GM21786 (cell line): ENCODE data around the gene MFSD11.
A peak's percentile ranks its signal among the peaks of the same experiment; 100 is the strongest.
"Not testable (repeated sequence)": the region's sequence is repeated elsewhere in the genome, so short reads cannot be mapped to it uniquely, and the experiment has no call there.

Experiments used
- ATAC-seq: cut with Tn5 transposase; IDR thresholded peaks from one replicate; pipeline ENCODE4 v1.9.1; 2021; ENCODE audit not compliant: unreplicated experiment

Gene MFSD11

DNA sequence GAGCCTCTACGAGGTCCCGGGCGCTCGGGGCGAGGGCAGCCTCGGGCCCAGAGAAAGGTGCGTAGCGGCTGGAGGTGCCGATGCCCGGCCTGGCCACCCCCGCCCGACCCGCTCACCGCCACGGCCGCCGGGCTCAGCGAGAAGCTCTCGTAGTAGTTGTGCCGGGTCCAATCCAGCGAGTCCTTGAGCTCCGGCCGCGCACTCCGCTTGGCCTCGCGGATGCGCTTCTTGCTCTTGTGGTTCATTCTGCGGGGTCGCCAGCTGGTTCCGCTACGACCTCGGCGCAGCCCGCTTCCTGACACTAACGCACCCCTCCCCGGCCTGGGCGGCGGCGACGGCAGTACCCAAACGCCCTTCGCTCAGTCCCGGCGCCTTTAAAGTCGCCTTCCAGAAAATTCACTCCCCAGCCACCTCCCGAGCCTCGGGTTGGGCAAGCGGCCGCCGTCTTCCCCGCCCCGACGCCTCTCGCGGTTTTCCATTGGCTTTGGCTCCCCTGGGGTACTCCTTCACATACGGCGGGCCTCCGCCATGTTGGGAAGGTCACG lies 11.6 kb upstream of the MFSD11 start, which contains the start of gene JMJD6:
JMJD6 (minus strand) TSS at position 376 of the 545 bp plus-strand sequence; CDS start at position 245, 131 bp downstream.
- peak; percentile 69 for ATAC-seq

GRCh38 chr17:76726776-76727718 lies 10.9 kb upstream of the MFSD11 start, which contains the start of gene METTL23:
METTL23 (plus strand) TSS chr17:76726839; CDS start chr17:76729711, 2,872 bp downstream.
- peak; percentile 29 for ATAC-seq

DNA sequence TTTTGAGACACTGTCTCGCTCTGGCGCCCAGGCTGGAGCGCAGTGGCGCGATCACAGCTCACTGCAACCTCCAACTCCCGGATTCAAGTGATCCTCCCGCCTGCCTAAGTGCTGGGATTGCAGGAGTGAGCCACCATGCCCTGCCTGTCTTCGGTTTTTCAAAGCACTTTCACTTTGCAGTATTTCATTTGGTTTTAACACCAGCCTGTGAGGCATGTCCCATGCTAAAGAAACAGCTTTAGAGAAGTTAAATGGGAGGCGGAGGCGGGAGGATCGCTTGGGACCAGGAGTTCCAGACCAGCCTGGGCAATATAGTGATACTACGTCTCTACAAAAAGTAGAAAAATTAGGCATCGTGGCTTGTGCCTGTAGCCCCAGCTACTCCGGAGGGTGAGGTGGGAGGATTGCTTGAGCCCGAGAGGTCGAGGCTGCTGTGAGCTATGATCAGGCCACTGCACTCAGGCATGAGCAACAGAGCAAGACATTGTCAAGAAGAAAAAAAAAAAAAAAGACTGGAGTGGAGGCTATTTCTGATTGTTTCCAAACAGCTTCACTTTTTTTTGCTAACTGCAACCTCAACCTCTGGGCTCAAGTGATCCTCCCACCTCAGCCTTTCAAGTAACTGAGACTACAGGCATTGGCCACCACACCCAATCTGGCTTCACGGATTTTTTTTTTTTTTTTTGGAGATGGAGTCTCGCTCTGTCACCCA lies 10.0 kb upstream of the MFSD11 start:
- ATAC-seq: no peak

GRCh38 chr17:76731800-76732733 lies 5.9 kb upstream of the MFSD11 start:
- not testable (repeated sequence) for ATAC-seq

- no peak for ATAC-seq
Observed at GRCh38 chr17:76732734-76733617, 4.9 kb upstream of the MFSD11 start.

DNA sequence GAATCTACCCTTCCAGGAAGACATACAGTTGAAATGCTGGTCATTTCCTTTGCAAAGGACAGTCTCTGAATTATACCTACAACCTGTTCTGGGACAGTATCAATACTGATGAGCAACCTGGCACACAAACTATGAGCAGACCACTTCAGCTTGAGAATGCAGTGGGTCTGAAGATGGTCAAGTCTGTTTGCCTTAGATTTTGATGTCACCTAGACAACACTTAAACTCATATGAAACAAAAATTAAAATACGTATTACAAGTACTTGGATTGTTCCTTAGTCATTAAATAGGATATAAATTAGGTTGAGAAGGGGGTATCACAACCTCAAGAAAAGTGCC lies 4.3 kb upstream of the MFSD11 start:
- no peak for ATAC-seq

DNA sequence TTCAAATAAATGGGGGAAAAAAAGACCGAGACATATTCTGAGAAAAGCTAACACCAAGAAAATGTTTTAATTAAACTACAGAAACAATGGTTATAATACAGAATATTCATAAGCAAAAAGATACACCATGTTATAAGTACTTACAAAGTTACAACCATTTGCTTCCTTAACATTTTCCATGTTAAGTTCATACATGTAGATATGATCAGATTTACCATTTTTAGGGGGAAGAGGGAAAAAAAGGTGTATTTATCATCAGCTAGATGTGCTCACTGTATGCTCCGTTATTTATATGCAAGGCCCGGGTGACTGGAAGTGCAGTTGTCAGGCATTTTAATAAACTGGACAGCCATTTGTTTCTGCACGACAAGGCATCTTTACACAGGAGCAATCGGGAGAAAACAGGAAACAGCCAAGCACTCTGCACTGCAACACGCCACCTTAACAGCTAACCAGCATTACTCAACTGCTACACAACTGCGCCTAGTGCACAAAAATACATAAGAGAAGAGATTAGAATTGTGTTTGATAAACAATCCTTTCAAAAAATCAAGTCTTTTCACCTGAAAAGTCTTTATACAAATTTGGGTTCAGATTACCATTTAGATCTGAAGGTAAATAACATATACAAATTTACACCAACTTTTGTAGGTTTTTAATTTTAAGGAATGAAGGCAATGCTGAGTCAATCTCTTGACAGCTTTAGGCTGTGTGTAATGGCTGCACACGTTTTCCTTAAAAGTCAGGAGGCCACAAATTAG lies 3.7 kb upstream of the MFSD11 start:
- no peak for ATAC-seq

DNA sequence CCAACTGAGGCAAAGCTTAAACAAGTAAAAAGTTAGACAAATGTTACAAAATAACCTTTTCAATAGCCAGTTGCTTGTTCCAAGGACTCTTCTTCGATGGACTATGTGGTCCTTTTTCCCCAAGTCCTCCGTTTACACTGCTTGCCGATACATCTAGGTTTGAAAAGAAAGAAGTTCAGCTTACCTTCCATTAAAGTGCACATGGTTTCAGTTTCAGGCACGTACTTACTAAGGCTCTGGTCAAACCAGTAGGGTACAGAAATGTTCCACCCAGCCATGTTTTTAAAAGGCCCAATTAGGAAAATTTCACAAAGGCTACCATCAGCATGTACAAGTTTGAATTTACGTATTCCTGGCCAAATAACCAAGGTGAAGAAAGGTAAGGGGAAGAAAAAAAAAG lies 2.9 kb upstream of the MFSD11 start:
- ATAC-seq: no peak

- no peak for ATAC-seq
Observed at GRCh38 chr17:76735586-76736348, 2.2 kb upstream of the MFSD11 start.

GRCh38 chr17:76736349-76737081 lies 1.4 kb upstream of the MFSD11 start:
- no peak for ATAC-seq

DNA sequence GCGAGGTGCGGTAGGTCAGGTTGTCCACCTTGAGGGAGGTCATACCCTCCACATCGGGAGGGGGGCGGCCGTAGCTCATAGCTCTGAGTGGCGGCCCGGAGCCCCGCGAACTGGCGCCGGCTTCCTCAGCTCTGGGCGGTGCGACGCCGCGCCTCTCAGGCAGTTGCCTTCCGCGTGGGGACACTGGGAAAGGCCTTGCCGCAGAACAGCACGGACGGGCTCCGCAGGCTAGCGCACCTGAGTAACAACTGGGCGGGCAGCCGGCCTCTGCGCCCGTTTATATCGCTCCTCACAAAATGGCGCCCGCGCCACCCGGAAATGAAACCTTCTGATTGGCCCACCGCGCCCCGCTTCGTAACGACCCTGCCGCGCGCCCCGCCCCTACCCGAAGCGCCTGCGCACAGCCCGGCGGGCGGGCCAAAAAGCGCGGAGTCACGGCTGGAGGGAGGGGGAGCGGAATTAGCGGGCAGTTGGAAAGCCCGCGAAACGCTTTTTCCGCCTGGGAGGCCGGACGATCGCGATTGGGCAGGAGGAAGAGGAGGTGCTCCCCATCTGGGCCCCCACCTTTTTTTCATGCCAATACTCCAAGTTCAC lies 740 bp upstream of the MFSD11 start, which contains the start of gene SRSF2:
SRSF2 (minus strand) TSS at position 250 of the 594 bp plus-strand sequence; CDS start at position 79, 171 bp downstream.
- ATAC-seq: peak; percentile 66

DNA sequence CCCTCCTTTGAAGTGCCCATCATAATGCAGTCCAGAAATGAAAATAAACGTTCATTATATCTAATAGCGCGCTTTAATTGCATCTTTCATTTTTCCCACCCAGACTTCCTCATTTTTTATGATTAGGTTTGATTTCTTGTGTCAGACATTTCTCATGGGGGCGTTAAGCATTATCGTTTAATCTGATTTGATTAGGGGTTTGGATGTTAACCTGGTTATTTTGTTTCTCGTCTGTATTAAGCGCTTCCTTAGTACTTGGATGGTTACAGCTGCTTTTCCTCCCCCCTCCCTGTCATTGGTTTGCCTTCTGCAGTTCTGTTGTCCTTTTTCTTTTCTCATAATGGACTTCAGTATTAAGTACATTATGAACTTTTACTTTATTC lies 540 bp downstream of the MFSD11 start:
- ATAC-seq: no peak

- ATAC-seq: not testable (repeated sequence)
Observed at GRCh38 chr17:76739568-76740115, 1.7 kb downstream of the MFSD11 start.

GRCh38 chr17:76740329-76741118 lies 2.6 kb downstream of the MFSD11 start:
- no peak for ATAC-seq

DNA sequence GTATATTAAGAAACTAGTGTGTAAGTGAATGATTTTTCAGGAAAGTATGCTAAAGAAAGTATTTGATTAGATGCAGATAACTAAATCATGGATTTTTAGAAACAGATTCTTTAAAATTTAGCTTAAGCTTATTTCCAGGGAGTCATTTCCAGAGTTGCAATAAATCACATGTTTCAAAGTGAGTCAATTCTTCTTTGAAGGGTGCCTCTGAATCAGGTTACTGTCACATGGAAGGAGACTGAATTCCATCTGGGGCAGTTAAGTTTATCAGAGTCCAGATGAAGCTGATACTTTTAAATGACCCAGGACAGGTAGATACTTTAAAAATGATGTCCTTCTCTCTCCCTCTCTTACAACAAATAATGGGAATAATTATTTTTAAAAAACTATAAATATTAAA lies 5.0 kb downstream of the MFSD11 start:
- ATAC-seq: no peak

DNA sequence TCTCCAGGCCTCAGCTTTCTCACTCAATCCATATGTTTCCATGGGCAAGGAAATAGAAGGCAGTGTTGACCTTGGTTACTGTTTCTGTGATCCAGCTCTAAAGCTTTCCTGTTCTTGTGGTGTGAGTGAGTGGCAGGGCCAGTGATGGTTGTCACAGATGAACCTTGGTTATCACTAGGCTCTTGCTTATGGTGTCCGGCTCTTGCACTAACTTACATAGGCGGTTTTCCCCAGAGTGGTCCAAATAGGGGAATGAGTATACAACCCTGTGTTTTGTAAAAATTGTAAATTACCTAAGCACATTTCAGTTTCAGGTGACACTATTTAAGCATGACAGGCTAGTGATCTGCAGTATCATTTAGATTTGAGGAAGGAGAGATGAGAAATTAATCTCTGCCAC lies 6.8 kb downstream of the MFSD11 start:
- ATAC-seq: no peak
